Omental fat pad (tissue), 4 donors: ENCODE results near the gene TM9SF4. TPM values are rescaled to one million over a fixed set of nuclear protein-coding genes. Genes with fewer than 3 reads are reported as not detected.

ENCODE experiments used
- ATAC-seq: fragments of 150-250 bp; one replicate; pipeline ENCODE4 v1.9.1; 2016; ENCODE audit warnings: mild to moderate bottlenecking, moderate library complexity; ENCODE audit not compliant: low FRiP score
- DNase-seq: peaks from one replicate; pipeline ENCODE4 v3.0.0-alpha.2; 2019; ENCODE audit warnings: low spot score
- total RNA-seq, 4 donors: library from RNA; depleted of rRNA; stranded (reverse); fragments of >200 nt; gene quantifications; one replicate each; pipeline ENCODE4 v1.1.0, GENCODE V29; 2016
- TF ChIP-seq, protein P1 (sequence below), 3 donors: fragments of 450-650 bp; IDR thresholded peaks; one replicate each; pipeline ENCODE4 v1.5.1; 2016 to 2017; ENCODE audit warnings: antibody characterized with exemption in 3 of 3, mild to moderate bottlenecking in 3 of 3, moderate library complexity in 2 of 3

The TM9SF4 gene
- 10 to 100 TPM; 23.3 to 32.3 (median 31.5) TPM for total RNA-seq

DNA sequence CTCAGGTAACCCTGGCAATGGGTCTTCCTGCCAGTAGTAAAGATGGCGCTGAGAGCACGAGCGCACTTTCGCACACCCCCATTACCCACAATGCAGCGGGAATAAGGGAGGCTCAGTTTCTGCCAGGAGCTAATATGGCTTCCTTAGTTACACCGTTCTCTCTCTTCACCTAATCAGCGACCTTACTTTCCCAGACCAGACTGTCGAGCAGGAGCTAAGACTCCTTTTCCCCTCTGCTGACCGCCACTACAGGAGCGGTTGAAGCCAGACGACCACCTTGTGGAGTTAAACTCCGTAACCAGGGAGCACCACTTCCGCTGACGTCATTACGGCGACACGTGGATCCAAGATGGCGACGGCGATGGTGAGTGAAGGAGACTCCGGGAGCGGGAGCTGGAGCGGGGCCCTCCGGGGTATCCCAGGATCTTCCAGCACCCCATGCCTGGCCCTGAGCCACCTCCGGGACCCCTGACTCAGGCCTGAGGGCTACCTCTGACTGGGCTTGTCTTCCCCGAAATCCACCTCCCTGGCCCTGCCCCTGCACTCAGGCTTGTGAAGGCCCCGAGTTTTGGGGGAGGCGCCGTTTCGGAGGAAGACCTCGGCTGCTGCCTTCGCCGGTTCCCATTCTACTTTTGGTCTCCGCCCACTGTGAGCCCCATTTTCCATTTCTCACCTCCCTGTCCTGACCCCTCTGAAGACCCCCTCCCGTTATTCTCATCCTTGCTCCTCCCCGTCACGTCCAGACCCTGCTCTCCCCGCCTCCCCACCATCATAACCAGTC, at the start of gene TM9SF4:
Gene TM9SF4 (plus strand): TSS at position 323 of the 781 bp plus-strand sequence. CDS start 27 bp downstream, at position 350.
- ATAC-seq (peak; percentile 93), DNase-seq (peak; percentile 92)
- TF ChIP-seq, protein P1, sequence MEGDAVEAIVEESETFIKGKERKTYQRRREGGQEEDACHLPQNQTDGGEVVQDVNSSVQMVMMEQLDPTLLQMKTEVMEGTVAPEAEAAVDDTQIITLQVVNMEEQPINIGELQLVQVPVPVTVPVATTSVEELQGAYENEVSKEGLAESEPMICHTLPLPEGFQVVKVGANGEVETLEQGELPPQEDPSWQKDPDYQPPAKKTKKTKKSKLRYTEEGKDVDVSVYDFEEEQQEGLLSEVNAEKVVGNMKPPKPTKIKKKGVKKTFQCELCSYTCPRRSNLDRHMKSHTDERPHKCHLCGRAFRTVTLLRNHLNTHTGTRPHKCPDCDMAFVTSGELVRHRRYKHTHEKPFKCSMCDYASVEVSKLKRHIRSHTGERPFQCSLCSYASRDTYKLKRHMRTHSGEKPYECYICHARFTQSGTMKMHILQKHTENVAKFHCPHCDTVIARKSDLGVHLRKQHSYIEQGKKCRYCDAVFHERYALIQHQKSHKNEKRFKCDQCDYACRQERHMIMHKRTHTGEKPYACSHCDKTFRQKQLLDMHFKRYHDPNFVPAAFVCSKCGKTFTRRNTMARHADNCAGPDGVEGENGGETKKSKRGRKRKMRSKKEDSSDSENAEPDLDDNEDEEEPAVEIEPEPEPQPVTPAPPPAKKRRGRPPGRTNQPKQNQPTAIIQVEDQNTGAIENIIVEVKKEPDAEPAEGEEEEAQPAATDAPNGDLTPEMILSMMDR (IDR thresholded peaks at IDR 0.05), result no peak

GRCh38 chr20:32062776-32063170, 46.7 kb upstream of the TM9SF4 start:
- DNase-seq (no peak), ATAC-seq (peak; percentile 16)
- TF ChIP-seq, protein P1 (IDR thresholded peaks at IDR 0.05), result no peak

DNA sequence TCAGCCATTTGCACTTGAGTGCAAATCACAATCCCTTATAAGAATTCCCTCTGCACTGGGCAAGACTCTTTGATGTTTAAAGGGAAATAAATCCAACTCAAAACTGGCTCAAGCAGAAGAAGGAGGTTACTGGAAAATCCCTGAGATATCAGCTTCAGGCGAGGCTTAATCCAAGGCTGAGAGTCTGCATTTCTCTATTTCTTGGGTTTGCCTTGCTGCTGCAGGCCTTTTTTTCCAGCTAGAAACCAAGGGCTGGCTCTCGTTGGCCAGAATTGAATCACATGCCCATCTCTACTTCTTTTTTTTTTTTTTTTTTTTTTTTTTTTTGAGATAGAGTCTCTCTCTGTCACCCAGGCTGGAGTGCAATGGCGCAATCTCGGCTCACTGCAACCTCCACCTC, 45.8 kb upstream of the TM9SF4 start:
- ATAC-seq (no peak), DNase-seq (no peak)
- TF ChIP-seq, protein P1 (IDR thresholded peaks at IDR 0.05), result no peak

- TF ChIP-seq, protein P1 (IDR thresholded peaks at IDR 0.05), result no peak
- ATAC-seq, result no peak
- DNase-seq, result no peak
Measured at GRCh38 chr20:32064667-32065066, 44.8 kb upstream of the TM9SF4 start.

DNA sequence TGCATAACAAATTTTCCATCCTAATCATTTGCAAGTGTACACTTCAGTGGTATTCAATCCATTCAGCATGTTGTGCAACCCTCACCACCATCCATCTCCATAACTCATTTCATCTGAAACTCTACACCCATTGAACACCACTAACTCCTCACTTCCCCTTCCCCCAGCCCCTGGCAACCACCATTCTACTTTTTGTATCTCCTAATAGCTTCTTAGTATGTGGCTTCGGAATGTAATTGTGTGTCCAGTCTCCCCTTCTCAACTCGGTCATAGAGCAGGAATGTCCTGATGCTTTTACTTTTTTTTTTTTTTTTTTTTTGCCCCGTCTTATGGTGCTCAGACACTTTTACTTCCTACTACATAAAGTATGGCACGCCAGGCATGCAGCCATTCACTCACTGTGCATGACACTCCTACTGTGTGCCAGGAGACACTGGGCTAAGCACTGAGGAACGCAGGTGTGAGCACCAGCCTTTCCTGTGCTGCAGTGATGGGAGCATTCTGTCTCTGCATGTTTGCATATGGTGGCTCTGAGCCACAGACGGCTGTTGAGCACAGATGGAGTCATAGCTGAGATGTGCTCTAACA, 42.2 kb upstream of the TM9SF4 start:
- DNase-seq (no peak), ATAC-seq (no peak)
- TF ChIP-seq, protein P1 (IDR thresholded peaks at IDR 0.05), result no peak

GRCh38 chr20:32068174-32068573, 41.3 kb upstream of the TM9SF4 start:
- no peak for DNase-seq
- ATAC-seq, result no peak
- TF ChIP-seq, protein P1 (IDR thresholded peaks at IDR 0.05), result no peak

DNA sequence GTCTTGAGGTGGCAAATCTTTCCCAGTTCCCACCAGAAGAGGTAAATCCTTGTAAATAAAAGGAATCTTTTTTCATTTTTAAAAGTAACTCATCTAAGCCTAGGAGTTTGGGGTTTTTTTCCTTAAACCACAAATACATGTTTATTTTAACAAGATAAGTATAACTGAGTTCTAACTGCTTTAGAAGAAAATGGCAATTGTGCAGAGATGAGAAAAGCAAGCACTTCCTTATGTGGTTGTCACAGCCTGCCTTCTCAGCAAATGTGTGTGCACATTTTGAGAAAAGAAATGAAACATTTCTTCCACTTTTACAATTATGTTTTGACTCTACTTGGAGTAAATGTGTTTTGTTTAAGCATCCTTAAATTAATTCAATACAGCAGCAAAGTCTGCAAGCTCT, 39.8 kb upstream of the TM9SF4 start:
- no peak for ATAC-seq

More for the DNA sequence above, 39.8 kb upstream of the TM9SF4 start:
- TF ChIP-seq, protein P1 (IDR thresholded peaks at IDR 0.05), result no peak
- no peak for DNase-seq
